ENCODE data around the gene AHRR. TPM values are rescaled to one million over a fixed set of nuclear protein-coding genes. Genes with fewer than 3 reads are reported as not detected.

AHRR gene
- total and polyA plus RNA-seq, 2 experiments from 2014 or later = 0.27 to 1.8 TPM

- peaks cover 6% of the 10 kb centered on the region; the same call in 1 of the 2 replicates for H3K4me1 ChIP-seq (ENCODE audit: insufficient read depth)
- Mint-ChIP-seq H3K4me3 (no peak overlapping the region), H3K4me1 (peaks cover under 1% of the 10 kb centered on the region; the same call in 2 of the 3 replicates), H3K9me3 (0 out of 3 replicates have a peak, but pooled peaks cover under 1% of the 10 kb centered on the region), H3K27ac (no peak overlapping the region), H3K27me3 (ENCODE audit: insufficient read depth, low read depth, poor library complexity) (peaks cover 12% of the 10 kb centered on the region), H3K36me3 (ENCODE audit: low read depth) (no peaks in the 10 kb centered on the region; the same call in 2 of the 3 replicates)
- H4K20me1 ChIP-seq (replicated peaks; ENCODE audit: insufficient read depth) = no peaks in the 10 kb centered on the region
- TF ChIP-seq ZNF462 (CRISPR knock-in tag; IDR thresholded peaks at IDR 0.05) (no peak), ZNF114 (CRISPR knock-in tag; IDR thresholded peaks at IDR 0.05) (no peak), CREB1 (CRISPR knock-in tag; IDR thresholded peaks at IDR 0.05; ENCODE audit: low read depth) (no peak), JUNB (IDR thresholded peaks at IDR 0.05; ENCODE audit: unreplicated experiment) (no peak), EZH2 (IDR thresholded peaks at IDR 0.05; ENCODE audit: low read depth, unreplicated experiment) (no peak), ETS1 (IDR thresholded peaks at IDR 0.05) (no peak), NANOG (IDR thresholded peaks at IDR 0.05; ENCODE audit: borderline replicate concordance) (no peak)
- TF ChIP-seq, protein P1, sequence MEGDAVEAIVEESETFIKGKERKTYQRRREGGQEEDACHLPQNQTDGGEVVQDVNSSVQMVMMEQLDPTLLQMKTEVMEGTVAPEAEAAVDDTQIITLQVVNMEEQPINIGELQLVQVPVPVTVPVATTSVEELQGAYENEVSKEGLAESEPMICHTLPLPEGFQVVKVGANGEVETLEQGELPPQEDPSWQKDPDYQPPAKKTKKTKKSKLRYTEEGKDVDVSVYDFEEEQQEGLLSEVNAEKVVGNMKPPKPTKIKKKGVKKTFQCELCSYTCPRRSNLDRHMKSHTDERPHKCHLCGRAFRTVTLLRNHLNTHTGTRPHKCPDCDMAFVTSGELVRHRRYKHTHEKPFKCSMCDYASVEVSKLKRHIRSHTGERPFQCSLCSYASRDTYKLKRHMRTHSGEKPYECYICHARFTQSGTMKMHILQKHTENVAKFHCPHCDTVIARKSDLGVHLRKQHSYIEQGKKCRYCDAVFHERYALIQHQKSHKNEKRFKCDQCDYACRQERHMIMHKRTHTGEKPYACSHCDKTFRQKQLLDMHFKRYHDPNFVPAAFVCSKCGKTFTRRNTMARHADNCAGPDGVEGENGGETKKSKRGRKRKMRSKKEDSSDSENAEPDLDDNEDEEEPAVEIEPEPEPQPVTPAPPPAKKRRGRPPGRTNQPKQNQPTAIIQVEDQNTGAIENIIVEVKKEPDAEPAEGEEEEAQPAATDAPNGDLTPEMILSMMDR (conservative IDR thresholded peaks at IDR 0.05; ENCODE audit: low read depth in 2 of 2) = no peak
- ATAC-seq (no peak), DNase-seq (ENCODE audit: low spot score) (no peak)
- no peak overlapping the region for H3K27ac ChIP-seq (ENCODE audit: low read depth)
- no peak overlapping the region for H3K4me2 ChIP-seq
- no peak overlapping the region for H2AFZ ChIP-seq
- H3K79me2 ChIP-seq (replicated peaks; ENCODE audit: insufficient read depth) = peaks cover 9% of the 10 kb centered on the region
- no peaks in the 10 kb centered on the region for H3K27me3 ChIP-seq (ENCODE audit: insufficient read depth)
- H3K9me2 ChIP-seq (ENCODE audit: insufficient read depth) = no peaks in the 10 kb centered on the region
- no peaks in the 10 kb centered on the region for H3F3A ChIP-seq (replicated peaks; ENCODE audit: low read depth)
- H3K4me3 ChIP-seq = no peak overlapping the region
- H3K36me3 ChIP-seq (ENCODE audit: insufficient read depth) = no peaks in the 10 kb centered on the region
Observed at GRCh38 chr5:439181-439580, 117.7 kb downstream of the AHRR start.
